ENCODE measurements around the gene MUTYH. TPM values are rescaled to one million over a fixed set of nuclear protein-coding genes. Genes with fewer than 3 reads are reported as not detected.
A peak's percentile ranks its signal among the peaks of the same experiment; 100 is the strongest.

The MUTYH gene
- total RNA-seq, 4 donors from 2014 or later = 10.0 to 22.1 (median 14.9) TPM

DNA sequence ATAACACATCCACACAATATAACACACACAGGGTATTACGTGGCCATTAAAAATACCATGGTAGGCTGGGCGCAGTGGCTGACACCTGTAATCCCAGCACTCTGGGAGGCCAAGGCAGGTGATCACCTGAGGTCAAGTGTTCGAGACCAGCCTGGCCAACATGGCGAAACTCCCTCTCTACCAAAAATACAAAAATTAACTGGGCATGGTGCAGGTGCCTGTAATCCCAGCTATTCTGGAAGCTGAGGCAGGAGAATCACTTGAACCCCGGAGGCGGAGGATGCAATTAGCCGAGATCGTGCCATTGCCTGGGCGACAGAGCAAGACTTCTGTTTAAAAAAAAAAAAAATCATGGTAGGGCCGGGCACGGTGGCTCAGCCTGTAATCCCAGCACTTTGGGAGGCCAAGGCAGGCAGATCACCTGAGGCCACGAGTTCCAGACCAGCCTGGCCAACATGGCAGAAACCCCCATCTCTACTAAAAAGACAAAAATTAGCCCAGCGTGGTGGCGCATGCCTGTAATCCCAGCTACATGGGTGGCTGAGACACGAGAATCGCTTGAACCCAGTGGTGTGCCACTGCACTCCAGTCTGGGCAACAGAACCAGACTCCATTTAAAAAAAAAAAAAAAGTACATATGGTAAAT, 37.6 kb downstream of the MUTYH start:
- H3K9me3 ChIP-seq = no peaks in the 10 kb centered on the region
- intact Hi-C loops (cut with DNase I) = loop anchor here (5.0 to 10.0 kb wide), 4 partner anchors 35 to 588 kb away; partner anchors contain the start of gene ZSWIM5
- WGBS = 81% methylated on average over 16 of the region's 16 CpGs
- no peak for DNase-seq (ENCODE audit: extremely low spot score)
- peaks cover 11 to 22% (median 19%) of the 10 kb centered on the region in 4 donors for H3K4me1 ChIP-seq
- no peaks in the 10 kb centered on the region for H3K27me3 ChIP-seq
- peak overlapping the region; percentile 68 to 88 (median 78) for H3K4me3 ChIP-seq
- TF ChIP-seq POLR2A (IDR thresholded peaks at IDR 0.05; ENCODE audit: low read depth) = no peak
- no peak for TF ChIP-seq POLR2AphosphoS5 (IDR thresholded peaks at IDR 0.05)
- no peak for TF ChIP-seq EP300 (IDR thresholded peaks at IDR 0.05)
- no peak for TF ChIP-seq CTCF (IDR thresholded peaks at IDR 0.05)
- no peaks in the 10 kb centered on the region for H3K36me3 ChIP-seq
- H3K27ac ChIP-seq (replicated peaks in 1 of 4) = peak overlapping the region; percentile 82 to 92 (median 89)

DNA sequence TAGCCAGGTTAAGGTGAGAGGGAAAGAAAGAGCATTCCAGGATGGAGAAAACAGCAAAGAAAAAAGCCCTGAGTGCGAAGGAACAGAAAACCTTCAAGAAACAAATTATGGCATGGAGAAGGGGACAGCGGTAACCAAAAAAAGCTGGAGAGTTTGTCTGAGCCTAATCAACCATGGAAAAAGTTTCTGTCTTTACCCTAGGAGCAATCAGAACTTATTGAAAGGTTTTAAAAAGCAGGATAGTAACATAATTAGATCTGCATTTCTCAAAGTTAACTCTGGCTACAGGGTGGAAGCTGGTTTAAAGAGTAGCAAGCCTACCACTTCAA, 39.6 kb downstream of the MUTYH start:
- Histone ChIP-seq H3K9me3 (no peaks in the 10 kb centered on the region), H3K27ac (replicated peaks in 1 of 4) (no peak overlapping the region), H3K4me3 (no peak overlapping the region), H3K36me3 (no peaks in the 10 kb centered on the region), H3K27me3 (no peaks in the 10 kb centered on the region), H3K4me1 (peaks cover 11 to 22% (median 19%) of the 10 kb centered on the region in 4 donors)
- WGBS = 64% methylated on average over 2 of the region's 2 CpGs
- intact Hi-C loops (cut with DNase I) = loop anchor here (2.0 to 10.0 kb wide), 5 partner anchors 37 to 586 kb away; partner anchors contain the start of gene ZSWIM5
- TF ChIP-seq EP300 (IDR thresholded peaks at IDR 0.05) (no peak), POLR2AphosphoS5 (IDR thresholded peaks at IDR 0.05) (no peak), POLR2A (IDR thresholded peaks at IDR 0.05; ENCODE audit: low read depth) (no peak), CTCF (IDR thresholded peaks at IDR 0.05) (no peak)
- DNase-seq (ENCODE audit: extremely low spot score) = no peak

DNA sequence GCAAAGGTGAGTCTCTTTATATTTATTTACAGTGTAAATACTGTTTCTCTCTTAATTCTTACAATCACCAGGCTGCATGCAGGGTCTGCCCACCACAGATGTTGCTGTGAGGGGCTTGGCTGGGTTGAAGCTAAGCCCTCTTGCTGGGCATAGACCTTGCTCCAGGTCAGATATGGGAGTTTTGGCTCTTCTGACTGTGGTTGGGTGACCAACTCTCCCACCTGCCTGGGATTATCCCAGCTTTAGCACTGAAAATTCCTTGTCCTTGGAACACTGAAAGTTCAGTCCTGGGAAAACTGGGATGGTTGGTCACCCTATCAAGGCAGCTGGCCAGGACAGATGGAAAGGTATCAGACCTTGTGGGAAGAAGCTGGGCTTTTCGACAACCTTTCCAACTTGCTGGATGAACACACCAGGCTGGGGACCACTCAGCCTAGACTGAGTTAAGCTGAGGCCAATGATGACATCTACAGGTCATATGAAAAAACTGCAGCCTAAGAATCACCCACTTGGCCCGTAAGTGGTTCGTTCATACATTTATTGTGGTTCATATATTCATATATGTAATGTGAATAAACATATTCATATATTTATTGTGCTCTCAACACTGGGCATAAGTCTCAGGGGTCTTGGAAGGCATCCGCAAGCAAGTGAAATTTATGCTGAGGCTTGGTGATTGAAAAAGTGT, 40.1 kb downstream of the MUTYH start:
- Histone ChIP-seq H3K27me3 (no peaks in the 10 kb centered on the region), H3K9me3 (no peaks in the 10 kb centered on the region), H3K4me1 (peaks cover 11 to 22% (median 19%) of the 10 kb centered on the region in 4 donors), H3K27ac (replicated peaks in 1 of 4) (no peak overlapping the region), H3K4me3 (no peak overlapping the region), H3K36me3 (no peaks in the 10 kb centered on the region)
- no peak for DNase-seq (ENCODE audit: extremely low spot score)
- intact Hi-C loops (cut with DNase I) = loop anchor here (2.0 to 10.0 kb wide), 5 partner anchors 37 to 585 kb away; partner anchors contain the start of gene ZSWIM5
- 9% methylated on average over 4 of the region's 4 CpGs for WGBS
- TF ChIP-seq POLR2A (IDR thresholded peaks at IDR 0.05; ENCODE audit: low read depth) (no peak), CTCF (IDR thresholded peaks at IDR 0.05) (peak; percentile 67 to 87 (median 78)), POLR2AphosphoS5 (IDR thresholded peaks at IDR 0.05) (peak in 1 of 2 donors; percentile 19), EP300 (IDR thresholded peaks at IDR 0.05) (no peak)

- TF ChIP-seq CTCF (IDR thresholded peaks at IDR 0.05) (no peak), EP300 (IDR thresholded peaks at IDR 0.05) (no peak), POLR2A (IDR thresholded peaks at IDR 0.05; ENCODE audit: low read depth) (no peak), POLR2AphosphoS5 (IDR thresholded peaks at IDR 0.05) (no peak)
- H3K27ac ChIP-seq (replicated peaks in 1 of 4) = no peak overlapping the region
- H3K4me1 ChIP-seq = peaks cover 5 to 15% (median 12%) of the 10 kb centered on the region in 4 donors
- H3K36me3 ChIP-seq = no peaks in the 10 kb centered on the region
- 92% methylated on average over 1 of the region's 1 CpG for WGBS
- H3K4me3 ChIP-seq = no peak overlapping the region
- no peak for DNase-seq (ENCODE audit: extremely low spot score)
- no peaks in the 10 kb centered on the region for H3K9me3 ChIP-seq
- intact Hi-C loops (cut with DNase I) = no loop called here
- no peaks in the 10 kb centered on the region for H3K27me3 ChIP-seq
Observed at GRCh38 chr1:45299296-45299695, 40.9 kb downstream of the MUTYH start.
